ENCODE measurements around the gene CFAP161. TPM values are rescaled to one million over a fixed set of nuclear protein-coding genes. Genes with fewer than 3 reads are reported as not detected.

Gene CFAP161
- total and polyA plus RNA-seq, 9 of the 15 experiments (the other 6 are each of a cell fraction or from before 2014, with no cell fraction given): 25.8 to 83.3 (median 75.6) TPM

DNA sequence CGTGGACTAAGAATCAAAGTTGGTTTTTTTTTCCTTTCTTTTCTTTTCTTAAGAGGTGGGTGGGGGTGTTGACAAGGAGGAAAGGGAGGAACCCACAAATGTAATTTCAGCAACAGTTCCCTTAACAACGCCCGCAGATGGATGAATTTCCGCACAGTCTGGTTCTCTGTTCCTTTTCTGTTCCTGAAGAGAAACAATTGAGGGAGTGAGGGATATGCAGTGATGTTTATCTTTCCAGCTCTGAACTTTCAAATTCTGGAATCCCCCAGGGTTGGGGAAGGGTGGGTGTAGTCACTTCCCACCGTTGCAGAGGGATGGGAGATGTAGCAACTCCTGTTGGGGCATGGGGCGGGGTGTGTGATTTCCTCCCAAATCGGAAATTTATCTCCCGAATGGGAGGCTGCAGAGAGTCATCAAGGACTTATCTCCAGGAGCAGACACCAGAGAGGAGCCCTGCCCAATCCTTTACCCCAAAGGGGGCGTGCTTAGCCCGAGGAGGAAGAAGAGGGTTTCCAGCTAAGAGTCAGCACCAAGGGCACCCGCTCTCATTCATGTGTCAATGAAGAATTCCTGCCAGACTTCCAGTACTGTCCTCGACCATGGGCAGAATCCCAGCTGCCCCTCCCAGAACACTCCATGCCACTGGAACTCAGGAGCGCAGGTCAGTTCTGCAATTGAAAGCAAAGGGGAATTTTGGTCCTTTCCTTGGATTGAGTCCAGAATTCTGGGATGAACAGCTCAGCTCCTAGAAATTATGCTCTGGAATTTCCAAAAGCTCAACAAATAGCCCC lies 35.0 kb upstream of the CFAP161 start:
- Histone ChIP-seq H3K79me2 (ENCODE audit: control insufficient read depth, insufficient read depth, low read length) (peaks cover 47% of the 10 kb centered on the region), H3K9ac (ENCODE audit: insufficient read depth in 1 of 2, low read depth in 2 of 2, low read length in 2 of 2) (peak overlapping the region; percentile 59; a peak in 3 of 4 replicates), H3K36me3 (ENCODE audit: control insufficient read depth, insufficient read depth, low read length) (no peaks in the 10 kb centered on the region; the same call in 1 of the 3 replicates), H3K9me1 (ENCODE audit: control insufficient read depth, insufficient read depth, low read length) (no peaks in the 10 kb centered on the region), H3K4me1 (replicated peaks in 1 of 2; ENCODE audit: control insufficient read depth in 2 of 2, insufficient read depth in 2 of 2, low read length in 2 of 2) (peaks cover 10 to 37% of the 10 kb centered on the region in 2 experiments; a peak in 4 of 5 replicates), H3K9me3 (replicated peaks; ENCODE audit: control insufficient read depth, insufficient read depth, low read depth, low read length) (no peaks in the 10 kb centered on the region), H3K27ac (ENCODE audit: extremely low read depth, low read depth, low read length) (peak overlapping the region; percentile 56; the same call in 2 of the 3 replicates), H3K27me3 (ENCODE audit: control insufficient read depth in 2 of 2, insufficient read depth in 2 of 2, low read length in 2 of 2) (no peaks in the 10 kb centered on the region), H4K20me1 (replicated peaks; ENCODE audit: control insufficient read depth, insufficient read depth, low read length) (no peaks in the 10 kb centered on the region), H3K4me2 (ENCODE audit: insufficient read depth, low read length) (peak overlapping the region; percentile 79), H3K4me3 (peak overlapping the region; percentile 40), H2AFZ (ENCODE audit: low read depth, low read length) (peak overlapping the region; percentile 36; the same call in 1 of the 2 replicates)
- DNase-seq (ENCODE audit: extremely low read depth in 1 of 4, low spot score in 3 of 4): peak; percentile 72 to 93 (median 80)
- no TSS peak for BruUV-seq (replicated peaks)
- 0% methylated on average over 13 of the region's 13 CpGs for WGBS (ENCODE audit: insufficient coverage, low coverage, missing lambda C conversion rate)
- ATAC-seq: peak; percentile 81
- intact Hi-C loops (cut with micrococcal nuclease) (no loop called here), in situ Hi-C loops (cut with MboI) (no loop called here)
- FAIRE-seq: peak; percentile 92
- POLR2A ChIA-PET: interaction anchor here (0.9 to 1.3 kb wide), 4 partner anchors 21 to 167 kb away, joined by 3 read pairs; no protein-coding TSS in a partner anchor
- CTCF ChIA-PET (ENCODE audit: low intra/inter-chr PET ratio): no interaction called here
- TF ChIP-seq JUNB (CRISPR knock-in tag; conservative IDR thresholded peaks at IDR 0.05) (no peak), TFAM (CRISPR knock-in tag; conservative IDR thresholded peaks at IDR 0.05) (no peak), DNMT1 (IDR thresholded peaks at IDR 0.05) (no peak), RFX5 (IDR thresholded peaks at IDR 0.05; ENCODE audit: low read depth, low read length) (no peak), ZEB2 (IDR thresholded peaks at IDR 0.05) (no peak), ZNF263 (CRISPR knock-in tag; IDR thresholded peaks at IDR 0.05; ENCODE audit: borderline replicate concordance) (no peak), SPI1 (IDR thresholded peaks at IDR 0.05; ENCODE audit: borderline replicate concordance, low read depth, low read length) (peak; percentile 54; the same call in 1 of the 2 replicates), FUS (optimal IDR thresholded peaks at IDR 0.05; ENCODE audit: low read depth, low read length) (no peak), TOE1 (IDR thresholded peaks at IDR 0.05; ENCODE audit: borderline replicate concordance) (no peak), TOE1 (CRISPR knock-in tag; IDR thresholded peaks at IDR 0.05; ENCODE audit: borderline replicate concordance, low read depth) (no peak), DDX20 (tag; IDR thresholded peaks at IDR 0.05; ENCODE audit: low read depth) (no peak), NRF1 (conservative IDR thresholded peaks at IDR 0.05 in 1 of 2, IDR thresholded peaks at IDR 0.05 in 1 of 2) (peak in 1 of 2 experiments; percentile 17; a peak in 1 of 4 replicates), TAF7 (tag; IDR thresholded peaks at IDR 0.05) (no peak), SMAD2 (IDR thresholded peaks at IDR 0.05; ENCODE audit: low read depth, low read length) (no peak), MED1 (CRISPR knock-in tag; IDR thresholded peaks at IDR 0.05; ENCODE audit: borderline replicate concordance) (no peak), ZNF785 (CRISPR knock-in tag; IDR thresholded peaks at IDR 0.05) (no peak), SMARCA4 (IDR thresholded peaks at IDR 0.05) (peak; percentile 92)
- TF ChIP-seq, protein P1, sequence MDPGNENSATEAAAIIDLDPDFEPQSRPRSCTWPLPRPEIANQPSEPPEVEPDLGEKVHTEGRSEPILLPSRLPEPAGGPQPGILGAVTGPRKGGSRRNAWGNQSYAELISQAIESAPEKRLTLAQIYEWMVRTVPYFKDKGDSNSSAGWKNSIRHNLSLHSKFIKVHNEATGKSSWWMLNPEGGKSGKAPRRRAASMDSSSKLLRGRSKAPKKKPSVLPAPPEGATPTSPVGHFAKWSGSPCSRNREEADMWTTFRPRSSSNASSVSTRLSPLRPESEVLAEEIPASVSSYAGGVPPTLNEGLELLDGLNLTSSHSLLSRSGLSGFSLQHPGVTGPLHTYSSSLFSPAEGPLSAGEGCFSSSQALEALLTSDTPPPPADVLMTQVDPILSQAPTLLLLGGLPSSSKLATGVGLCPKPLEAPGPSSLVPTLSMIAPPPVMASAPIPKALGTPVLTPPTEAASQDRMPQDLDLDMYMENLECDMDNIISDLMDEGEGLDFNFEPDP (CRISPR knock-in tag; IDR thresholded peaks at IDR 0.05): no peak
- TF ChIP-seq, protein P2, sequence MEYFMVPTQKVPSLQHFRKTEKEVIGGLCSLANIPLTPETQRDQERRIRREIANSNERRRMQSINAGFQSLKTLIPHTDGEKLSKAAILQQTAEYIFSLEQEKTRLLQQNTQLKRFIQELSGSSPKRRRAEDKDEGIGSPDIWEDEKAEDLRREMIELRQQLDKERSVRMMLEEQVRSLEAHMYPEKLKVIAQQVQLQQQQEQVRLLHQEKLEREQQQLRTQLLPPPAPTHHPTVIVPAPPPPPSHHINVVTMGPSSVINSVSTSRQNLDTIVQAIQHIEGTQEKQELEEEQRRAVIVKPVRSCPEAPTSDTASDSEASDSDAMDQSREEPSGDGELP (CRISPR knock-in tag; IDR thresholded peaks at IDR 0.05; ENCODE audit: borderline replicate concordance): peak; percentile 24; the same call in 1 of the 2 replicates
